Endometrium (tissue), 2 donors: Measurements from ENCODE around the gene EVPLL.
"Not testable (repeated sequence)": the region's sequence is repeated elsewhere in the genome, so short reads cannot be mapped to it uniquely, and the experiment has no call there.

Source experiments
- FAIRE-seq: peaks from 2 replicates; lab custom pipeline; 2012; peaks lifted over from hg19 to GRCh38; lab: Jason Lieb, UNC
- donor health status: control.
- donor health status: control.

Gene EVPLL

GRCh38 chr17:18377437-18378204 lies at the start of gene EVPLL:
Gene EVPLL (plus strand): TSS chr17:18377778. CDS start chr17:18380938, 3,160 bp downstream.
- FAIRE-seq, result no peak

- no peak for FAIRE-seq
These were observed 48.9 kb upstream of the EVPLL start for GRCh38 chr17:18328643-18329204.

GRCh38 chr17:18331879-18332278 lies 45.7 kb upstream of the EVPLL start:
- FAIRE-seq, result no peak

GRCh38 chr17:18332909-18333489 lies 44.6 kb upstream of the EVPLL start:
- no peak for FAIRE-seq

- FAIRE-seq, result not testable (repeated sequence)
These were observed 39.4 kb upstream of the EVPLL start for GRCh38 chr17:18338158-18338557.

- no peak for FAIRE-seq
These were observed 37.6 kb upstream of the EVPLL start for GRCh38 chr17:18339933-18340332.

GRCh38 chr17:18344021-18344420 lies 33.6 kb upstream of the EVPLL start:
- FAIRE-seq, result no peak

GRCh38 chr17:18353541-18353940 lies 24.0 kb upstream of the EVPLL start:
- FAIRE-seq, result no peak

GRCh38 chr17:18356624-18357023 lies 21.0 kb upstream of the EVPLL start:
- no peak for FAIRE-seq

- no peak for FAIRE-seq
These were observed 17.1 kb upstream of the EVPLL start for GRCh38 chr17:18360518-18360917.

- no peak for FAIRE-seq
These were observed 15.5 kb upstream of the EVPLL start for GRCh38 chr17:18361837-18362697.

GRCh38 chr17:18362698-18363100 lies 14.9 kb upstream of the EVPLL start:
- FAIRE-seq, result no peak

GRCh38 chr17:18363101-18364049 lies 14.2 kb upstream of the EVPLL start, which contains the start of gene SHMT1:
Gene SHMT1 (minus strand): TSS chr17:18363550. CDS start chr17:18355981, 7,569 bp downstream.
- no peak for FAIRE-seq

GRCh38 chr17:18364166-18364565 lies 13.4 kb upstream of the EVPLL start:
- FAIRE-seq, result no peak

- no peak for FAIRE-seq
These were observed 8.6 kb upstream of the EVPLL start for GRCh38 chr17:18368946-18369345.

GRCh38 chr17:18370761-18371160 lies 6.8 kb upstream of the EVPLL start:
- no peak for FAIRE-seq

- no peak for FAIRE-seq
These were observed 6.1 kb upstream of the EVPLL start for GRCh38 chr17:18371455-18371854.

GRCh38 chr17:18373181-18373580 lies 4.4 kb upstream of the EVPLL start:
- FAIRE-seq, result not testable (repeated sequence)

GRCh38 chr17:18374216-18374615 lies 3.4 kb upstream of the EVPLL start:
- FAIRE-seq, result no peak

GRCh38 chr17:18378205-18378505 lies 577 bp downstream of the EVPLL start:
- no peak for FAIRE-seq

GRCh38 chr17:18378614-18379013 lies 1.0 kb downstream of the EVPLL start:
- not testable (repeated sequence) for FAIRE-seq
